Neural crest cell (in vitro differentiated cells): Measurements from ENCODE around the gene ACRBP. TPM values are rescaled to one million over a fixed set of nuclear protein-coding genes. Genes with fewer than 3 reads are reported as not detected.

Experiments used
- DNase-seq: peaks from one replicate; pipeline ENCODE4 v3.0.0; 2021; ENCODE audit warnings: low read depth, mixed read lengths, low spot score
- H3K27ac Mint-ChIP-seq: one replicate; pipeline ENCODE4 v1.8.0; 2021; ENCODE audit warnings: mild to moderate bottlenecking, mixed read lengths; ENCODE audit not compliant: unreplicated experiment
- H3K27me3 Mint-ChIP-seq: 2 replicates; pipeline ENCODE4 v1.8.0; 2021; ENCODE audit warnings: low read depth, mild to moderate bottlenecking, mixed read lengths
- H3K36me3 Mint-ChIP-seq: 2 replicates; pipeline ENCODE4 v1.8.0; 2021; ENCODE audit warnings: low read depth, mild to moderate bottlenecking, mixed read lengths
- H3K4me1 Mint-ChIP-seq: 2 replicates; pipeline ENCODE4 v1.8.0; 2021; ENCODE audit warnings: mixed read lengths
- H3K4me3 Mint-ChIP-seq: one replicate; pipeline ENCODE4 v1.8.0; 2021; ENCODE audit warnings: mild to moderate bottlenecking, mixed read lengths
- H3K9me3 Mint-ChIP-seq: 2 replicates; pipeline ENCODE4 v1.8.0; 2021; ENCODE audit warnings: mixed read lengths
- total RNA-seq: library from RNA; stranded (reverse); gene quantifications from 2 replicates; pipeline ENCODE4 v1.2.1, GENCODE V29; 2021
- TF ChIP-seq, protein P1 (sequence below): fragments of 200-600 bp; sonication (generic); conservative IDR thresholded peaks from 2 replicates; pipeline ENCODE4 v1.5.0; 2021; ENCODE audit warnings: antibody characterized with exemption, mild to moderate bottlenecking

The ACRBP gene
- total RNA-seq, 1 donor from 2014 or later, result 1.9 TPM

DNA sequence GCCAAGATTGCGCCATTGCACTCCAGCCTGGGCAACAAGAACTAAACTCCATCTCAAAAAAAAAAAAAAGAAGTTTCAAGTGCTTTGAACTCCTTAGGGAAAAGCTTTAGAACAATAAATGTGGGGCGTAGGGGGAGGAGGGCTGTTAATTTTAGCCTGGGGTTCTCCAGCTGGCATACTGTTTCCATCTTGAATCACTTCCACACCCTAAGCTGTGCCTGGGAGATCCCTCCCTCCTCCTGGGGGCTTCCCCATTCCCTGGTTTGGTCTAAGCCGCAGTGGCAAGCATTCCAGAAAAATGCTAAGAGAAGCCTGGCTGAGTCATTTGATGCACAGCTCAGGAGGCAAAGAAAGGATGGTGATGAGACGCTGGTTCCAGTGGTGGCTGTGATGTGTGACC lies 44.2 kb upstream of the ACRBP start:
- TF ChIP-seq, protein P1, sequence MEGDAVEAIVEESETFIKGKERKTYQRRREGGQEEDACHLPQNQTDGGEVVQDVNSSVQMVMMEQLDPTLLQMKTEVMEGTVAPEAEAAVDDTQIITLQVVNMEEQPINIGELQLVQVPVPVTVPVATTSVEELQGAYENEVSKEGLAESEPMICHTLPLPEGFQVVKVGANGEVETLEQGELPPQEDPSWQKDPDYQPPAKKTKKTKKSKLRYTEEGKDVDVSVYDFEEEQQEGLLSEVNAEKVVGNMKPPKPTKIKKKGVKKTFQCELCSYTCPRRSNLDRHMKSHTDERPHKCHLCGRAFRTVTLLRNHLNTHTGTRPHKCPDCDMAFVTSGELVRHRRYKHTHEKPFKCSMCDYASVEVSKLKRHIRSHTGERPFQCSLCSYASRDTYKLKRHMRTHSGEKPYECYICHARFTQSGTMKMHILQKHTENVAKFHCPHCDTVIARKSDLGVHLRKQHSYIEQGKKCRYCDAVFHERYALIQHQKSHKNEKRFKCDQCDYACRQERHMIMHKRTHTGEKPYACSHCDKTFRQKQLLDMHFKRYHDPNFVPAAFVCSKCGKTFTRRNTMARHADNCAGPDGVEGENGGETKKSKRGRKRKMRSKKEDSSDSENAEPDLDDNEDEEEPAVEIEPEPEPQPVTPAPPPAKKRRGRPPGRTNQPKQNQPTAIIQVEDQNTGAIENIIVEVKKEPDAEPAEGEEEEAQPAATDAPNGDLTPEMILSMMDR, result no peak
- peaks cover 6% of the 10 kb centered on the region for H3K27me3 Mint-ChIP-seq
- DNase-seq, result no peak
- peaks cover 45% of the 10 kb centered on the region for H3K4me1 Mint-ChIP-seq
- H3K9me3 Mint-ChIP-seq, result no peaks in the 10 kb centered on the region
- H3K4me3 Mint-ChIP-seq, result peak overlapping the region; percentile 74
- no peak overlapping the region for H3K27ac Mint-ChIP-seq
- peaks cover 2% of the 10 kb centered on the region for H3K36me3 Mint-ChIP-seq

DNA sequence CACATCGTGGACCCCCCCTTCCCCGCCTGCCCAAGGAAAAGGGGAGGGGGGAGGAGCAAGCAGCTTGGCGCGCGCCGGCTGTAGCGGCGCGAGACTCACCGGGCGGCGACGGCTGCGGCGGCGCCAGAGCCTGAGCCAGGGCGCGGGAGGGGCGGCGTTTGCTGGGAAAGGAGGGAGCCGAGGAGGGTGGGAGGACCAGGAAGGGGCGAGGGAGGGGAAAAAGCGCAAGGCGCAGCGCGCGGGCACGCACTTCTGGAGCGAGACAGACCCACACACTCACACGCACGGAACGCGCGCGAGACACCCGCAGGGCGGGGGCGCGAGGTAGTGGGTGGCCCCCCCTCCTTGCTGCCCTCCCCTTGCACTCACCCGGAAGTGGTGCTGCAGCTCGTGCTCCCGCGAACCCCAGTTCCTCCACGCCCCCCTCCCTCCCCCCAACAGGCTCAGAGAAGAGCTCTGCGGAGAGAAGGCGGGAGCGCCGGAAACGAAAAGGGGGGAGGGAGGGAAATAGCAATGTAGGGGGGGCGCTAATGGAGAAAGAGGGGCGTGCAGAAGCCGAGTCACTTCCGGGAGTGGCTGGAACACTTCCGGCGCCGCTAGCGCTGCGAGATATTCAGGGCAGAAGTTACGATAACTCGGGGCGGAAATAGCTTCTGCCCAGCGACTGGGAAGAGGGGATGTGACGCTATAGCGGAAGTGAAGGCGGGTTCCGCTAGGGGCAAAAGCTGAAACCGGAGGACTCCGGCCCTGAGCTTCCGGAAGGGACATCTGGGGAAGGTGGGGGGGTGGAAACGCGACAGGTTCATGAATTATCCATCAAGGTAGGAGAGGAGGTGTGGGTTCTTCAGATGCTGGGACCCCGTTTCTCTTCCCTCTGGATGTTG lies 42.0 kb upstream of the ACRBP start, which contains the start of gene ZNF384:
TSS of gene ZNF384 (minus strand) at position 377 of the 884 bp plus-strand sequence. CDS start 9,855 bp downstream, outside the sequence.
- Mint-ChIP-seq H3K9me3 (no peaks in the 10 kb centered on the region), H3K27me3 (peaks cover 6% of the 10 kb centered on the region), H3K36me3 (peaks cover 2% of the 10 kb centered on the region), H3K4me3 (peak within 1 kb of the TSS; percentile 99), H3K27ac (peak within 1 kb of the TSS; percentile 95), H3K4me1 (peaks cover 54% of the 10 kb centered on the region)
- TF ChIP-seq, protein P1, result peak; percentile 30
- peak; percentile 84 for DNase-seq

DNA sequence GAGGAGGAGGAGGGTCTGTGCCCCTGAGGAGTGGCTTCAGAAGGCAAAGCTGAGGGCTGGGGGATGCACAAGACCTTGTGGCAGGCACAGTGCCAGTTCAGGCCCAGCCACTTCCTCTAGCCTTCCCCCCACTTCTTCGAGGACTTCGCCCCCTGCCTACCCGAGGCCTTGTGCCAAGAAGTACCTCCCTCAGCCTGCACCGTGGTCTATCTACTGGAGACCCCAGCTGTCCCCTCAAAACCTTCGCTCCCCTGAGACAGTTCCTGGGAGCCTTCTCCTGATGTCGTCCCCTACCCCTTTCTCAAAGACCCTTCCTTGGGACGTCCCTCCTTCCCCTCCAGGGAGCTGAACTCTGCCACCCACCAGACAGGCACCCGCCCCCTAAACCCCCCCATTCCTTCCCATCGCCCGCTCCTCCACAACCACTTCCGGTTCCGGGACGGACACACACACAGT lies 41.3 kb upstream of the ACRBP start:
- DNase-seq, result no peak
- H3K27ac Mint-ChIP-seq, result peak overlapping the region; percentile 95
- peak overlapping the region; percentile 99 for H3K4me3 Mint-ChIP-seq
- H3K27me3 Mint-ChIP-seq, result peaks cover 4% of the 10 kb centered on the region
- peaks cover 2% of the 10 kb centered on the region for H3K36me3 Mint-ChIP-seq
- TF ChIP-seq, protein P1, result no peak
- peaks cover 54% of the 10 kb centered on the region for H3K4me1 Mint-ChIP-seq
- no peaks in the 10 kb centered on the region for H3K9me3 Mint-ChIP-seq

DNA sequence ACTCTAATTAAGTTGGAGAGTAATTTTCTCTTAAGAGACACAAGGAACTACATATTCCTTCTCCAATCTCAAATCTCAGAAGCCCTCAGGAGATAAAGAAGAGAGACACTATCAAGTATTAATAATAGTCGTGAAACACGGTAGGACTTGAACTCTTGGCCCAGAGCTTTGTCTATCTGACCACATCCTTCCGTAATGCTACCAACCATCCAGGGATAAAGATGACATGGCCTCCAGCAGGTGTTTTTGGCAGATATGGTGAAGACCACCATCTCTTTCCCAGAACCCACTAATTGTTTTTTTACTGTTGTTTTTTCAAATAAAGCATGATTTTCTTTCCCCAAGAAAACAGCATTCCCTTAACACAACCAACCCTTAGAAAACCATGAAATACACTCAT lies 38.6 kb upstream of the ACRBP start:
- DNase-seq, result no peak
- Mint-ChIP-seq H3K36me3 (peaks cover 2% of the 10 kb centered on the region), H3K27ac (no peak overlapping the region), H3K9me3 (no peaks in the 10 kb centered on the region), H3K4me3 (peak overlapping the region; percentile 99), H3K27me3 (peaks cover 4% of the 10 kb centered on the region), H3K4me1 (peaks cover 43% of the 10 kb centered on the region)
- TF ChIP-seq, protein P1, result no peak

DNA sequence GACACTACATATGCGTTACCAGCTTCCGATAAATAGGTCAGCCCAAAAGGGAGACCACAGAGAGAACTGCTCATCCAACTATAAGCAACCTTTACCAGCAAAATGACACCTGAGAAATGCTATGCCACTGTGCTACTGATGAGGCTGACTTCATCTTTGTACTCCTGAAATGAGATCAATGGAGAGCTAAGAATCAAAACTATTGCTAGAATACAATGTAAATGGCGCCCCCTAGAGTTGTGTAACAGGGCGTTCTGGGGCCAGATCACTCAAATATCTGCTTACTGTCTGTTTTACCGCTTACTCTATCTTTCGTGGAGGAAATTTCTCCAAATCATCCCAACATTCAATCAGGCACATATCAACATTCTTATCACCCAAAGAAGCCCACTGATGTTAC lies 37.4 kb upstream of the ACRBP start:
- Mint-ChIP-seq H3K4me1 (peaks cover 35% of the 10 kb centered on the region), H3K9me3 (no peaks in the 10 kb centered on the region), H3K4me3 (peak overlapping the region; percentile 79), H3K36me3 (peaks cover 2% of the 10 kb centered on the region), H3K27ac (no peak overlapping the region), H3K27me3 (peaks cover 3% of the 10 kb centered on the region)
- TF ChIP-seq, protein P1, result peak; percentile 78
- peak; percentile 32 for DNase-seq
